Calu3 (cell line): ENCODE measurements around the gene SHISA2. TPM values are rescaled to one million over a fixed set of nuclear protein-coding genes. Genes with fewer than 3 reads are reported as not detected.
"Not testable (repeated sequence)": the region's sequence is repeated elsewhere in the genome, so short reads cannot be mapped to it uniquely, and the experiment has no call there.

ENCODE experiments used
- BruUV-seq: library from RNA; stranded (reverse); fragments of 400-500 nt; replicated peaks from 2 replicates; lab custom pipeline; 2021; lab: Mats Ljungman, UMichigan
- CTCF ChIA-PET: fragments of 300-600 bp; sonication (Branson Sonifier 250); formaldehyde crosslinking; loops from one replicate; lab custom pipeline; 2022; ENCODE audit warnings: antibody characterized with exemption; lab: Charles Lee
- DNase-seq: peaks from one replicate; pipeline ENCODE4 v3.0.0; 2022
- H3K27ac Mint-ChIP-seq: one replicate; pipeline ENCODE4 v1.8.0; 2022; ENCODE audit warnings: mixed read lengths; ENCODE audit not compliant: unreplicated experiment
- H3K27me3 Mint-ChIP-seq: one replicate; pipeline ENCODE4 v1.8.0; 2022; ENCODE audit warnings: mixed read lengths; ENCODE audit not compliant: unreplicated experiment
- H3K36me3 Mint-ChIP-seq: one replicate; pipeline ENCODE4 v1.8.0; 2022; ENCODE audit warnings: mild to moderate bottlenecking, moderate library complexity, mixed read lengths; ENCODE audit not compliant: insufficient read depth, unreplicated experiment
- H3K4me1 Mint-ChIP-seq: one replicate; pipeline ENCODE4 v1.8.0; 2022; ENCODE audit warnings: mild to moderate bottlenecking, low read depth, mixed read lengths; ENCODE audit not compliant: unreplicated experiment
- H3K4me3 Mint-ChIP-seq: one replicate; pipeline ENCODE4 v1.8.0; 2022; ENCODE audit warnings: mild to moderate bottlenecking, low read depth, moderate library complexity, mixed read lengths; ENCODE audit not compliant: unreplicated experiment
- H3K9me3 Mint-ChIP-seq: one replicate; pipeline ENCODE4 v1.8.0; 2022; ENCODE audit warnings: low read depth, mixed read lengths; ENCODE audit not compliant: unreplicated experiment
- intact Hi-C: fragments of 100-400 bp; cut with micrococcal nuclease; formaldehyde crosslinking; loops from one replicate; pipeline ENCODE4 v1.10.0; 2022; ENCODE audit not compliant: unreplicated experiment
- total RNA-seq: library from RNA; stranded (reverse); gene quantifications from 2 replicates; pipeline ENCODE4 v1.2.3, GENCODE V29; 2022
- TF ChIP-seq, protein P1 (sequence below): fragments of 200-600 bp; IDR thresholded peaks from one replicate; pipeline ENCODE4 v1.8.0; 2022; ENCODE audit warnings: antibody characterized with exemption; ENCODE audit not compliant: unreplicated experiment

Gene SHISA2
- total RNA-seq, 1 experiment from 2014 or later = 23.2 TPM

- no peaks in the 10 kb centered on the region for H3K4me1 Mint-ChIP-seq
- CTCF ChIA-PET = no interaction called here
- intact Hi-C loops = no loop called here
These were observed 15.8 kb upstream of the SHISA2 start for GRCh38 chr13:26067601-26068000.

GRCh38 chr13:26066492-26066891 lies 14.7 kb upstream of the SHISA2 start:
- BruUV-seq, CTCF ChIA-PET, H3K27ac Mint-ChIP-seq, H3K27me3 Mint-ChIP-seq, H3K4me1 Mint-ChIP-seq, H3K9me3 Mint-ChIP-seq, H3K36me3 Mint-ChIP-seq, DNase-seq, H3K4me3 Mint-ChIP-seq, intact Hi-C loops: not testable (repeated sequence)

More at GRCh38 chr13:26067601-26068000, 15.8 kb upstream of the SHISA2 start:
- TF ChIP-seq, protein P1, sequence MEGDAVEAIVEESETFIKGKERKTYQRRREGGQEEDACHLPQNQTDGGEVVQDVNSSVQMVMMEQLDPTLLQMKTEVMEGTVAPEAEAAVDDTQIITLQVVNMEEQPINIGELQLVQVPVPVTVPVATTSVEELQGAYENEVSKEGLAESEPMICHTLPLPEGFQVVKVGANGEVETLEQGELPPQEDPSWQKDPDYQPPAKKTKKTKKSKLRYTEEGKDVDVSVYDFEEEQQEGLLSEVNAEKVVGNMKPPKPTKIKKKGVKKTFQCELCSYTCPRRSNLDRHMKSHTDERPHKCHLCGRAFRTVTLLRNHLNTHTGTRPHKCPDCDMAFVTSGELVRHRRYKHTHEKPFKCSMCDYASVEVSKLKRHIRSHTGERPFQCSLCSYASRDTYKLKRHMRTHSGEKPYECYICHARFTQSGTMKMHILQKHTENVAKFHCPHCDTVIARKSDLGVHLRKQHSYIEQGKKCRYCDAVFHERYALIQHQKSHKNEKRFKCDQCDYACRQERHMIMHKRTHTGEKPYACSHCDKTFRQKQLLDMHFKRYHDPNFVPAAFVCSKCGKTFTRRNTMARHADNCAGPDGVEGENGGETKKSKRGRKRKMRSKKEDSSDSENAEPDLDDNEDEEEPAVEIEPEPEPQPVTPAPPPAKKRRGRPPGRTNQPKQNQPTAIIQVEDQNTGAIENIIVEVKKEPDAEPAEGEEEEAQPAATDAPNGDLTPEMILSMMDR = no peak
- no peaks in the 10 kb centered on the region for H3K9me3 Mint-ChIP-seq
- no peaks in the 10 kb centered on the region for H3K27me3 Mint-ChIP-seq
- H3K27ac Mint-ChIP-seq = no peak overlapping the region
- no peak overlapping the region for H3K4me3 Mint-ChIP-seq
- no peaks in the 10 kb centered on the region for H3K36me3 Mint-ChIP-seq
- no TSS peak for BruUV-seq
- no peak for DNase-seq

GRCh38 chr13:26062853-26063444 lies 11.1 kb upstream of the SHISA2 start:
- no TSS peak for BruUV-seq
- intact Hi-C loops = loop anchor here (2.0 to 5.0 kb wide), 3 partner anchors 81 to 488 kb away; no protein-coding TSS in a partner anchor
- Mint-ChIP-seq H3K27me3 (no peaks in the 10 kb centered on the region), H3K4me1 (no peaks in the 10 kb centered on the region), H3K4me3 (no peak overlapping the region), H3K36me3 (no peaks in the 10 kb centered on the region), H3K9me3 (no peaks in the 10 kb centered on the region), H3K27ac (no peak overlapping the region)
- TF ChIP-seq, protein P1 = peak; percentile 23
- CTCF ChIA-PET = no interaction called here
- DNase-seq = peak; percentile 37

DNA sequence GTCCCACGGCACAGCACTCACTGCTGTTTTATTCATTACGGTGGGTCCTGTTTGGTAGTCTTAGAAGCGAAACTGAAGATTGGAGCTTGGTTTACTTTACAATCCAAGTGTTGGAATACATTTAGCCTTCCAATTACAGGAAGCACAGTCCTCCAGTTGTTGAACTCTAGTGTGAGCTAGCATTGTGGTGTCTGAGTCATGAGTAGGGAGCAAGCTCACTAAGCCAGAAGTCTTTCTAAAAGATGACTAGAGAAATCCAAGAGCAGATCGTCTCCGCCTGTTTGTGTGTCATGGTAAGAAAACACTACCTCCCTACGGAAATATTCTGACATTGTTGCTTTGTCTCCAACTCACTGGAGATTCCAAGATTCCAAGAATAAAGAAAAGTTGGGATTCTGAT lies 10.1 kb upstream of the SHISA2 start:
- Mint-ChIP-seq H3K9me3 (no peaks in the 10 kb centered on the region), H3K4me3 (no peak overlapping the region), H3K27me3 (no peaks in the 10 kb centered on the region), H3K36me3 (no peaks in the 10 kb centered on the region), H3K4me1 (no peaks in the 10 kb centered on the region), H3K27ac (no peak overlapping the region)
- no TSS peak for BruUV-seq
- intact Hi-C loops = loop anchor here (2.0 to 5.0 kb wide), 3 partner anchors 80 to 487 kb away; no protein-coding TSS in a partner anchor
- CTCF ChIA-PET = interaction anchor here (0.9 kb wide), 1 partner anchor 96 kb away, joined by 3 read pairs; no protein-coding TSS in a partner anchor
- DNase-seq = no peak
- TF ChIP-seq, protein P1 = no peak

DNA sequence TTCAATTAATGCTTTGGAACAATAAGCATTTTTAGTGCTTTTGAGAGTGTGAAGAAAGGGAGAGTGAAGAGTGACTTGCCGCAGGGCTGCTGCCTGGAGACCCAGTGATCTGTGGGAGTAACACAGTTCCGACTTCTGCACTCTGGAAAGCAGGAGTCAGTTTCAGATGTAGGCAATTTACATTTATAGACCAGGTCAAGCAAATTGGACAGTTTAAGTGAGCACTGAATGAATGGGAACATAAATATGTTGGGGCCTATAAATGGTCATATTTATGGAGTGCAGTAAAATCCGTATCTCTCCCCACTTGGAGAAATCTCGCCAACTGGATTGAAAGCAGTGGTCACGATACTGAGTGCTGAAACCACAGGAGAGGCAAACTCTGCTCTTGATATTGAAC lies 9.4 kb upstream of the SHISA2 start:
- Mint-ChIP-seq H3K27ac (no peak overlapping the region), H3K27me3 (no peaks in the 10 kb centered on the region)
- CTCF ChIA-PET = no interaction called here

More for the DNA sequence above, 9.4 kb upstream of the SHISA2 start:
- DNase-seq = no peak
- no peaks in the 10 kb centered on the region for H3K4me1 Mint-ChIP-seq
- no peaks in the 10 kb centered on the region for H3K36me3 Mint-ChIP-seq
- no peak overlapping the region for H3K4me3 Mint-ChIP-seq
- TF ChIP-seq, protein P1 = no peak
- BruUV-seq = no TSS peak
- intact Hi-C loops = loop anchor here (5.0 kb wide), 1 partner anchor 79 kb away; no protein-coding TSS in a partner anchor
- H3K9me3 Mint-ChIP-seq = no peaks in the 10 kb centered on the region
